Stomach (tissue), 9 donors: ENCODE results near the gene ZNF605. TPM values are rescaled to one million over a fixed set of nuclear protein-coding genes. Genes with fewer than 3 reads are reported as not detected.

ENCODE experiments used
- DNase-seq, 2 donors: peaks; one replicate each; pipeline versions ENCODE4 v3.0.0 to v3.0.0-alpha.2; 2013 to 2019
- H3K27ac ChIP-seq, 5 donors: fragments of 200-600 bp in 4 of 5; sonication (generic) in 4 of 5; one replicate each; pipeline ENCODE4 v1.5.1; 2013 to 2019; ENCODE audit warnings: mild to moderate bottlenecking in 1 of 5, moderate library complexity in 1 of 5
- H3K27me3 ChIP-seq, 3 donors: fragments of 200-600 bp; sonication (generic); one replicate each; pipeline ENCODE4 v1.5.1; 2017 to 2019; ENCODE audit warnings: mixed run types in 1 of 3
- H3K36me3 ChIP-seq, 4 donors: fragments of 200-600 bp; sonication (generic); 1 replicate in 3 of 4; 2 replicates in 1 of 4; pipeline ENCODE4 v1.5.1; 2016 to 2019
- H3K4me1 ChIP-seq, 4 donors: fragments of 200-600 bp; sonication (generic); one replicate each; pipeline ENCODE4 v1.5.1; 2016 to 2019
- H3K4me3 ChIP-seq, 4 donors: fragments of 200-600 bp; sonication (generic) in 3 of 4; one replicate each; pipeline ENCODE4 v1.5.1; 2016 to 2019; ENCODE audit warnings: mild to moderate bottlenecking in 1 of 4
- H3K9me3 ChIP-seq, 4 donors: fragments of 200-600 bp; sonication (generic); one replicate each; pipeline ENCODE4 v1.5.1; 2016 to 2019
- CTCF ChIP-seq, 7 experiments: fragments of 450-650 bp in 4 of 7; fragments of 200-600 bp in 3 of 7; sonication (generic) in 3 of 7; IDR thresholded peaks; one replicate each; pipeline ENCODE4 v1.5.1; 2016 to 2019; ENCODE audit warnings: antibody characterized with exemption in 7 of 7, control low read depth in 2 of 7, mild to moderate bottlenecking in 1 of 7
- EP300 ChIP-seq: sonication (generic); formaldehyde crosslinking; IDR thresholded peaks from one replicate; pipeline ENCODE4 v1.6.1; 2017; ENCODE audit warnings: antibody characterized with exemption
- POLR2A ChIP-seq, 4 donors: fragments of 450-650 bp; IDR thresholded peaks; one replicate each; pipeline ENCODE4 v1.6.1; 2016; ENCODE audit warnings: antibody characterized with exemption in 4 of 4, control low read depth in 2 of 4, mild to moderate bottlenecking in 1 of 4, moderate library complexity in 1 of 4
- POLR2AphosphoS5 ChIP-seq, 3 donors: sonication (generic); formaldehyde crosslinking; IDR thresholded peaks; one replicate each; pipeline ENCODE4 v1.6.1; 2016; ENCODE audit warnings: antibody characterized with exemption in 3 of 3
- WGBS, 5 donors: extraction: QIAGEN DNeasy Blood & Tissue Kit in 3 of 5; methylation state at CpG; one replicate each; pipeline versions ENCODE4 v1.1.5 to v1.1.7; 2013 to 2018; 5-methylcytosine and 5-hydroxymethylcytosine counted together
- intact Hi-C: fragments of 100-400 bp; cut with DNase I; formaldehyde crosslinking; loops from one replicate; pipeline ENCODE4 v1.15.1; 2023; ENCODE audit warnings: low total_unique reads
- polyA plus RNA-seq, 3 donors: library from polyadenylated mRNA; stranded (reverse); fragments of 200-250 nt; gene quantifications; one replicate each; pipeline ENCODE4 v1.2.3, GENCODE V29; 2013
- total RNA-seq, 5 donors: library from RNA; depleted of rRNA; stranded (reverse); fragments of >200 nt; gene quantifications; one replicate each; pipeline versions ENCODE4 v1.1.0 to v1.2.3, GENCODE V29; 2014 to 2016
- donor health status: healthy with polysubstance abuse.
- donor health status: Bipolar disorder and iron deficiency.
- donor health status: healthy.

The ZNF605 gene
- total and polyA plus RNA-seq, 8 donors, result 0.58 to 16.9 (median 3.5) TPM

- H3K36me3 ChIP-seq, result peaks cover 5 to 60% (median 47%) of the 10 kb centered on the region in 4 donors
- H3K4me3 ChIP-seq, result no peak overlapping the region
- no peaks in the 10 kb centered on the region for H3K4me1 ChIP-seq
- no peak for DNase-seq
- no peaks in the 10 kb centered on the region for H3K27me3 ChIP-seq
- peaks cover 24 to 97% (median 84%) of the 10 kb centered on the region in 4 donors for H3K9me3 ChIP-seq
- intact Hi-C loops, result no loop called here
- H3K27ac ChIP-seq, result no peak overlapping the region
- 88 to 96% (median 95%) methylated on average over 2 of the region's 2 CpGs for WGBS, 5 donors
- TF ChIP-seq EP300, result no peak
Observed at GRCh38 chr12:132936163-132936562, 19.9 kb downstream of the ZNF605 start.

GRCh38 chr12:132926415-132926833, 29.7 kb downstream of the ZNF605 start:
- intact Hi-C loops, result no loop called here
- 95 to 99% (median 97%) methylated on average over 6 of the region's 6 CpGs for WGBS, 5 donors
- H3K9me3 ChIP-seq, result peaks cover 86 to 100% (median 99%) of the 10 kb centered on the region in 4 donors
- peaks cover 40 to 75% (median 57%) of the 10 kb centered on the region in 4 donors for H3K36me3 ChIP-seq
- DNase-seq, result no peak
- H3K4me3 ChIP-seq, result no peak overlapping the region
- no peaks in the 10 kb centered on the region for H3K4me1 ChIP-seq
- no peaks in the 10 kb centered on the region for H3K27me3 ChIP-seq
- TF ChIP-seq CTCF (IDR thresholded peaks at IDR 0.05), result no peak
- no peak for TF ChIP-seq POLR2AphosphoS5 (IDR thresholded peaks at IDR 0.05)
- TF ChIP-seq POLR2A (IDR thresholded peaks at IDR 0.05), result no peak
- no peak for TF ChIP-seq EP300
- H3K27ac ChIP-seq, result no peak overlapping the region

- Histone ChIP-seq H3K4me1 (no peaks in the 10 kb centered on the region), H3K27me3 (no peaks in the 10 kb centered on the region), H3K4me3 (no peak overlapping the region), H3K27ac (no peak overlapping the region), H3K36me3 (peaks cover 34 to 75% (median 51%) of the 10 kb centered on the region in 4 donors), H3K9me3 (peaks cover 87 to 100% (median 99%) of the 10 kb centered on the region in 4 donors)
- intact Hi-C loops, result no loop called here
- no peak for TF ChIP-seq POLR2A (IDR thresholded peaks at IDR 0.05)
- no peak for TF ChIP-seq EP300
- no peak for TF ChIP-seq CTCF (IDR thresholded peaks at IDR 0.05)
- TF ChIP-seq POLR2AphosphoS5 (IDR thresholded peaks at IDR 0.05), result no peak
- no peak for DNase-seq
- WGBS, 5 donors, result 96 to 99% (median 97%) methylated on average over 8 of the region's 8 CpGs
Observed at GRCh38 chr12:132925597-132926414, 30.3 kb downstream of the ZNF605 start.

- no peaks in the 10 kb centered on the region for H3K4me1 ChIP-seq
- intact Hi-C loops, result no loop called here
- no peak overlapping the region for H3K4me3 ChIP-seq
- TF ChIP-seq EP300 (no peak), POLR2AphosphoS5 (IDR thresholded peaks at IDR 0.05) (no peak), CTCF (IDR thresholded peaks at IDR 0.05) (no peak), POLR2A (IDR thresholded peaks at IDR 0.05) (no peak)
- no peak overlapping the region for H3K27ac ChIP-seq
- H3K36me3 ChIP-seq, result peaks cover 25 to 65% (median 37%) of the 10 kb centered on the region in 4 donors
- no peaks in the 10 kb centered on the region for H3K27me3 ChIP-seq
- H3K9me3 ChIP-seq, result peaks cover 77 to 100% (median 99%) of the 10 kb centered on the region in 4 donors
- DNase-seq, result no peak
- 97 to 100% (median 99%) methylated on average over 3 of the region's 3 CpGs for WGBS, 5 donors
Observed at GRCh38 chr12:132924356-132924755, 31.8 kb downstream of the ZNF605 start.
